GM23338 (cell line): Measurements from ENCODE around the gene NOXA1. TPM values are rescaled to one million over a fixed set of nuclear protein-coding genes. Genes with fewer than 3 reads are reported as not detected.

ENCODE experiments used
- ATAC-seq: fragments of 200-7000 bp; cut with Tn5 transposase; 3 replicates; pipeline ENCODE4 v1.9.1; 2020
- DNase-seq: peaks from one replicate; pipeline ENCODE4 v3.0.0-alpha.2; 2015; ENCODE audit warnings: low spot score
- H2AFZ ChIP-seq: fragments of 200-600 bp; sonication (generic); 2 replicates; pipeline ENCODE4 v1.8.0; 2016; ENCODE audit warnings: antibody characterized with exemption, mild to moderate bottlenecking, moderate library complexity
- H3F3A ChIP-seq: fragments of 200-600 bp; sonication (generic); replicated peaks from 2 replicates; pipeline ENCODE4 v1.8.0; 2017; ENCODE audit warnings: antibody characterized with exemption, mixed run types, low read depth
- H3K27ac ChIP-seq: fragments of 200-600 bp; sonication (generic); 2 replicates; pipeline ENCODE4 v1.6.1; 2016; ENCODE audit warnings: low read depth
- H3K27me3 ChIP-seq: fragments of 200-600 bp; sonication (generic); 2 replicates; pipeline ENCODE4 v1.8.0; 2016; ENCODE audit warnings: mild to moderate bottlenecking, mixed run types, moderate library complexity; ENCODE audit not compliant: insufficient read depth
- H3K36me3 ChIP-seq: fragments of 200-600 bp; sonication (generic); 2 replicates; pipeline ENCODE4 v1.8.0; 2016; ENCODE audit warnings: mild to moderate bottlenecking; ENCODE audit not compliant: insufficient read depth
- H3K4me1 ChIP-seq: fragments of 200-600 bp; sonication (generic); 2 replicates; pipeline ENCODE4 v1.8.0; 2016; ENCODE audit warnings: mild to moderate bottlenecking, moderate library complexity; ENCODE audit not compliant: insufficient read depth
- H3K4me2 ChIP-seq: fragments of 200-600 bp; sonication (generic); 2 replicates; pipeline ENCODE4 v1.7.1; 2017; ENCODE audit warnings: mixed run types
- H3K4me3 ChIP-seq: fragments of 200-600 bp; sonication (generic); 2 replicates; pipeline ENCODE4 v1.6.1; 2016; ENCODE audit warnings: mixed run types
- H3K79me2 ChIP-seq: fragments of 200-600 bp; sonication (generic); replicated peaks from 2 replicates; pipeline ENCODE4 v1.8.0; 2017; ENCODE audit warnings: mild to moderate bottlenecking; ENCODE audit not compliant: insufficient read depth
- H3K9me2 ChIP-seq: fragments of 200-600 bp; sonication (generic); 2 replicates; pipeline ENCODE4 v1.8.0; 2017; ENCODE audit not compliant: insufficient read depth
- H4K20me1 ChIP-seq: fragments of 200-600 bp; sonication (generic); replicated peaks from 2 replicates; pipeline ENCODE4 v1.8.0; 2017; ENCODE audit warnings: mild to moderate bottlenecking; ENCODE audit not compliant: insufficient read depth
- H3K27ac Mint-ChIP-seq: 2 replicates; pipeline ENCODE4 v1.8.0; 2020; ENCODE audit warnings: inconsistent platforms, mild to moderate bottlenecking, moderate library complexity, mixed read lengths
- H3K27me3 Mint-ChIP-seq: 3 replicates; pipeline ENCODE4 v1.8.0; 2022; ENCODE audit warnings: low read depth, mild to moderate bottlenecking, moderate library complexity, mixed read lengths, inconsistent platforms; ENCODE audit not compliant: insufficient read depth, poor library complexity
- H3K36me3 Mint-ChIP-seq: 3 replicates; pipeline ENCODE4 v1.8.0; 2021; ENCODE audit warnings: low read depth, mild to moderate bottlenecking, inconsistent platforms, moderate library complexity, mixed read lengths
- H3K4me1 Mint-ChIP-seq: 3 replicates; pipeline ENCODE4 v1.8.0; 2020; ENCODE audit warnings: mild to moderate bottlenecking, inconsistent platforms, mixed read lengths
- H3K4me3 Mint-ChIP-seq: 3 replicates; pipeline ENCODE4 v1.8.0; 2021; ENCODE audit warnings: moderate library complexity, mild to moderate bottlenecking, inconsistent platforms, mixed read lengths
- H3K9me3 Mint-ChIP-seq: 3 replicates; pipeline ENCODE4 v1.8.0; 2020; ENCODE audit warnings: moderate library complexity, mild to moderate bottlenecking, inconsistent platforms, mixed read lengths
- JUNB ChIP-seq: IDR thresholded peaks from one replicate; pipeline ENCODE4 v1.6.1; 2016; ENCODE audit warnings: antibody characterized with exemption; ENCODE audit not compliant: unreplicated experiment
- POLR2AphosphoS5 ChIP-seq: IDR thresholded peaks from 2 replicates; pipeline ENCODE4 v1.6.1; 2016; ENCODE audit warnings: antibody characterized with exemption, low read depth
- REST ChIP-seq: IDR thresholded peaks from one replicate; pipeline ENCODE4 v1.6.1; 2018; ENCODE audit warnings: antibody characterized with exemption; ENCODE audit not compliant: unreplicated experiment
- ZNF462 ChIP-seq: fragments of 250-450 bp; sonication (Bioruptor Pico); IDR thresholded peaks from 2 replicates; pipeline ENCODE4 v1.5.0; 2020; ENCODE audit warnings: mild to moderate bottlenecking, moderate library complexity
- polyA plus RNA-seq: library from polyadenylated mRNA; unstranded; fragments of >200 nt; fragmentation: Nextera tagmentation; extraction: Ambion mirVana; gene quantifications from 2 replicates; pipeline ENCODE4 v1.2.1, GENCODE V29; 2016
- total RNA-seq: library from RNA; depleted of rRNA; stranded (reverse); fragments of >200 nt; shearing (Covaris generic); gene quantifications from 2 replicates; pipeline ENCODE4 v1.2.3, GENCODE V29; 2014
- TF ChIP-seq, protein P1 (sequence below), 2 experiments: fragments of 200-600 bp in 1 of 2; sonication (generic) in 1 of 2; conservative IDR thresholded peaks; 2 replicates each; pipeline versions ENCODE4 v1.5.1 to v1.6.1; 2016 to 2017; ENCODE audit warnings: antibody characterized with exemption in 2 of 2, low read depth in 2 of 2, mild to moderate bottlenecking in 2 of 2, moderate library complexity in 1 of 2

Gene NOXA1
- total and polyA plus RNA-seq, 2 experiments from 2014 or later: 0.59 to 0.68 TPM

DNA sequence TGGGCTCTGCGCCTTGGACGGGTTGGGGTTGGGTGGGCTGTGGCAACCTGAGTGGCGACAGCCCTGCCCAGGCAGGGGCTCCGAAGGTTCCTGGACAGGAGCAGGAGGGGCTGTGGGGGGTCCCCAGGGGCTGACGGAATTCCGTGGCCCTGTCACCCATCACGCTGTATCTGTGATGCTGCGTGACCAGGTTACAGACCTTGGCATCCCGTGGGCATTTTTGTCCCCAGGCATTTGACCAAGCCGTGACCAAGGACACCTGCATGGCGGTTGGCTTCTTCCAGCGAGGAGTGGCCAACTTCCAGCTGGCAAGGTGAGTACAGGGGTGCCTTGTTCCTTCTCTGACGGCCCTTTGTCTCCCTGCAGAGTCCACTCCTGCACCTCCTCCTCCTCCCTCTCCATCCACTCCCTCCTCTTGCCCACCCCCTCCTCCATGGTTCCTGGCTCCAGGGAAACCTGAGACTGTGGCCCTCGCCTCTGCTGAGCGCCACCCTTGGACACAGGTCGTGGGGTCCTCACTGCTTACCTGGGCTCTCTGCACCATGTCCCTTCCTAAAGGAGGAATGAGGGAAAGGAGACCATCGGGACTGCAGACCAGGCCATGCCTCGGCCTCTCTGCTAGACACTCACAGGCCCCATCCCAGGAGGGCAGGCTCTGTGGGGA, 3.0 kb downstream of the NOXA1 start:
- TF ChIP-seq REST (no peak), JUNB (no peak), POLR2AphosphoS5 (no peak)
- TF ChIP-seq, protein P1, sequence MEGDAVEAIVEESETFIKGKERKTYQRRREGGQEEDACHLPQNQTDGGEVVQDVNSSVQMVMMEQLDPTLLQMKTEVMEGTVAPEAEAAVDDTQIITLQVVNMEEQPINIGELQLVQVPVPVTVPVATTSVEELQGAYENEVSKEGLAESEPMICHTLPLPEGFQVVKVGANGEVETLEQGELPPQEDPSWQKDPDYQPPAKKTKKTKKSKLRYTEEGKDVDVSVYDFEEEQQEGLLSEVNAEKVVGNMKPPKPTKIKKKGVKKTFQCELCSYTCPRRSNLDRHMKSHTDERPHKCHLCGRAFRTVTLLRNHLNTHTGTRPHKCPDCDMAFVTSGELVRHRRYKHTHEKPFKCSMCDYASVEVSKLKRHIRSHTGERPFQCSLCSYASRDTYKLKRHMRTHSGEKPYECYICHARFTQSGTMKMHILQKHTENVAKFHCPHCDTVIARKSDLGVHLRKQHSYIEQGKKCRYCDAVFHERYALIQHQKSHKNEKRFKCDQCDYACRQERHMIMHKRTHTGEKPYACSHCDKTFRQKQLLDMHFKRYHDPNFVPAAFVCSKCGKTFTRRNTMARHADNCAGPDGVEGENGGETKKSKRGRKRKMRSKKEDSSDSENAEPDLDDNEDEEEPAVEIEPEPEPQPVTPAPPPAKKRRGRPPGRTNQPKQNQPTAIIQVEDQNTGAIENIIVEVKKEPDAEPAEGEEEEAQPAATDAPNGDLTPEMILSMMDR (conservative IDR thresholded peaks at IDR 0.05; ENCODE audit: low read depth in 2 of 2): no peak
- Histone ChIP-seq H3K79me2 (peaks cover 12% of the 10 kb centered on the region), H3K9me2 (no peaks in the 10 kb centered on the region), H2AFZ (no peak overlapping the region), H3K4me3 (no peak overlapping the region), H3K4me1 (peaks cover 6% of the 10 kb centered on the region), H3K27me3 (peaks cover 9% of the 10 kb centered on the region), H3K27ac (no peak overlapping the region), H3K4me2 (no peak overlapping the region), H4K20me1 (no peaks in the 10 kb centered on the region; the same call in 1 of the 2 replicates), H3F3A (no peaks in the 10 kb centered on the region; the same call in 1 of the 2 replicates), H3K36me3 (no peaks in the 10 kb centered on the region)
- ATAC-seq: no peak
- DNase-seq: no peak
- Mint-ChIP-seq H3K4me1 (peaks cover 4% of the 10 kb centered on the region; the same call in 2 of the 3 replicates), H3K27ac (no peak overlapping the region), H3K27me3 (peaks cover 10% of the 10 kb centered on the region), H3K9me3 (no peaks in the 10 kb centered on the region; the same call in 2 of the 3 replicates), H3K4me3 (no peak overlapping the region), H3K36me3 (no peaks in the 10 kb centered on the region; the same call in 2 of the 3 replicates)

GRCh38 chr9:137427454-137428310, 4.5 kb downstream of the NOXA1 start:
- H3K4me3 ChIP-seq: no peak overlapping the region
- no peaks in the 10 kb centered on the region for H3K36me3 ChIP-seq
- no peak for TF ChIP-seq ZNF462 (CRISPR knock-in tag)

More at GRCh38 chr9:137427454-137428310, 4.5 kb downstream of the NOXA1 start:
- no peak for ATAC-seq
- Histone ChIP-seq H3F3A (no peaks in the 10 kb centered on the region; the same call in 1 of the 2 replicates), H3K4me2 (no peak overlapping the region), H4K20me1 (no peaks in the 10 kb centered on the region), H3K79me2 (no peaks in the 10 kb centered on the region), H3K9me2 (no peaks in the 10 kb centered on the region), H3K4me1 (no peaks in the 10 kb centered on the region), H3K27me3 (peaks cover 9% of the 10 kb centered on the region), H2AFZ (no peak overlapping the region), H3K27ac (no peak overlapping the region)
- H3K27me3 Mint-ChIP-seq: peaks cover 7% of the 10 kb centered on the region
- H3K4me1 Mint-ChIP-seq: no peaks in the 10 kb centered on the region
- no peak overlapping the region for H3K4me3 Mint-ChIP-seq
- no peak overlapping the region for H3K27ac Mint-ChIP-seq
- H3K9me3 Mint-ChIP-seq: no peaks in the 10 kb centered on the region
- no peaks in the 10 kb centered on the region for H3K36me3 Mint-ChIP-seq
- DNase-seq: no peak
